C4-2B (cell line): ENCODE measurements around the gene TMEM184A.

Experiments
- ZFX ChIP-seq: fragments of 450-650 bp; IDR thresholded peaks from 2 replicates; pipeline ENCODE4 v1.6.1; 2017
- TF ChIP-seq, protein P1 (sequence below): fragments of 450-650 bp; conservative IDR thresholded peaks from 2 replicates; pipeline ENCODE4 v1.5.1; 2017; ENCODE audit warnings: mild to moderate bottlenecking

GRCh38 chr7:1516586-1517251 is 39.3 kb downstream of the TMEM184A start:
- TF ChIP-seq, protein P1, sequence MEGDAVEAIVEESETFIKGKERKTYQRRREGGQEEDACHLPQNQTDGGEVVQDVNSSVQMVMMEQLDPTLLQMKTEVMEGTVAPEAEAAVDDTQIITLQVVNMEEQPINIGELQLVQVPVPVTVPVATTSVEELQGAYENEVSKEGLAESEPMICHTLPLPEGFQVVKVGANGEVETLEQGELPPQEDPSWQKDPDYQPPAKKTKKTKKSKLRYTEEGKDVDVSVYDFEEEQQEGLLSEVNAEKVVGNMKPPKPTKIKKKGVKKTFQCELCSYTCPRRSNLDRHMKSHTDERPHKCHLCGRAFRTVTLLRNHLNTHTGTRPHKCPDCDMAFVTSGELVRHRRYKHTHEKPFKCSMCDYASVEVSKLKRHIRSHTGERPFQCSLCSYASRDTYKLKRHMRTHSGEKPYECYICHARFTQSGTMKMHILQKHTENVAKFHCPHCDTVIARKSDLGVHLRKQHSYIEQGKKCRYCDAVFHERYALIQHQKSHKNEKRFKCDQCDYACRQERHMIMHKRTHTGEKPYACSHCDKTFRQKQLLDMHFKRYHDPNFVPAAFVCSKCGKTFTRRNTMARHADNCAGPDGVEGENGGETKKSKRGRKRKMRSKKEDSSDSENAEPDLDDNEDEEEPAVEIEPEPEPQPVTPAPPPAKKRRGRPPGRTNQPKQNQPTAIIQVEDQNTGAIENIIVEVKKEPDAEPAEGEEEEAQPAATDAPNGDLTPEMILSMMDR: no peak
- TF ChIP-seq ZFX: no peak
